Testis (tissue), 2 donors: ENCODE data around the gene PBX4.

Source experiments
- CTCF ChIP-seq, 3 experiments: fragments of 450-650 bp in 2 of 3; fragments of 200-600 bp in 1 of 3; sonication (generic) in 1 of 3; IDR thresholded peaks; one replicate each; pipeline ENCODE4 v1.5.1; 2016 to 2019; ENCODE audit warnings: antibody characterized with exemption in 3 of 3, mild to moderate bottlenecking in 2 of 3, moderate library complexity in 1 of 3
- POLR2A ChIP-seq: fragments of 450-650 bp; IDR thresholded peaks from one replicate; pipeline ENCODE4 v1.6.1; 2017; ENCODE audit warnings: antibody characterized with exemption, mild to moderate bottlenecking, moderate library complexity

- TF ChIP-seq CTCF (IDR thresholded peaks at IDR 0.05): no peak
- TF ChIP-seq POLR2A: no peak
These were observed 36.0 kb upstream of the PBX4 start for GRCh38 chr19:19654441-19654840.
